ENCODE results near the gene ADORA1.

Gene ADORA1

DNA sequence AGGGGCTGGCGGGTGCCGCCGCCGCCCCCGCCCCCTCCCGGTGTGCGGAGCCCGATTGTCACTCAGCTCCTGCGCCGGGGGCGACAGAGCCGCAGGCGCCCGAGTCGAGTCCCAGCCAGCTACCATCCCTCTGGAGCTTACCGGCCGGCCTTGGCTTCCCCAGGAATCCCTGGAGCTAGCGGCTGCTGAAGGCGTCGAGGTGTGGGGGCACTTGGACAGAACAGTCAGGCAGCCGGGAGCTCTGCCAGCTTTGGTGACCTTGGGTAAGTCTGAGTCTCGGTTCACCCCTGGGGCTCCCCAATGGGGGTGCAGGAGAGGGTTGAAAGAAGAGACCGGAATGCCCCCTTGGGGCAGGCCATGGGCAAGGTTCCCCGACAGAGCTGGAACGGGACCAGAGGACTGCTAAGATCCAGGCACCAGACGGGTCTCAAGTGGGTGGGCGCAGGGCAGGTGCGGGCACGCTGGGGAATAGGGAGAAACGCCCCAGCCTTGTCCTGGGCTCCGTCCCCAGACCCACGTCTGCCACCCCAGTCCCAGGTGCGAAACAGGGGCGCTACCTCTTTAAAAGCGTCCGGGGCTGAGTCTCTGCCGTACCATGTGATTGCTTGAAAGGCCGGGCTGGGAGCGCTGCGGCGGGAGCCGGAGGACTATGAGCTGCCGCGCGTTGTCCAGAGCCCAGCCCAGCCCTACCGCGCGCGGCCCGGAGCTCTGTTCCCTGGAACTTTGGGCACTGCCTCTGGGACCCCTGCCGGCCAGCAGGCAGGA, at the start of gene ADORA1:
Gene ADORA1 (plus strand): TSS at position 61 of the 765 bp plus-strand sequence. CDS start 1,116 bp downstream, outside the sequence.
- no peak for DNase-seq

DNA sequence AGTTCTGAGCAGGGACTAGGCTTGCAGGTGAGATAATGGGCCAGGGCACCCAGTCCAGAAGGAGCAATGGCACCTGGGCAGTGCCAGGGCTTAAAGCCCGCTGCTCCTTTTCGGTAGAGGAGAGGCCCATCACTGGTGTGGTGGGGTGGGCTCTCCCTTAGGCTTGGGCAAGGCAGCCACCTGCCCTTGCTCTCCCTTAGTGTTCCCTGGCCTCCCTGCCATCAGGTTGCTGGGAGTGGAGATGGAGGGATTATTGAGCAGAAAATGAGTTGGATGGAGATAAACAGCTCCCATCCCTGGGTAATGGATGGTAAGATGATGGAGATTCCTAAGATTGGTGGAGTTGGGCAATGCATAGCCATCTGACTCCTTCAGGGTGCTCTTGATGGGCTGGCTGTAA, 49.6 kb upstream of the ADORA1 start:
- no peak for DNase-seq

DNA sequence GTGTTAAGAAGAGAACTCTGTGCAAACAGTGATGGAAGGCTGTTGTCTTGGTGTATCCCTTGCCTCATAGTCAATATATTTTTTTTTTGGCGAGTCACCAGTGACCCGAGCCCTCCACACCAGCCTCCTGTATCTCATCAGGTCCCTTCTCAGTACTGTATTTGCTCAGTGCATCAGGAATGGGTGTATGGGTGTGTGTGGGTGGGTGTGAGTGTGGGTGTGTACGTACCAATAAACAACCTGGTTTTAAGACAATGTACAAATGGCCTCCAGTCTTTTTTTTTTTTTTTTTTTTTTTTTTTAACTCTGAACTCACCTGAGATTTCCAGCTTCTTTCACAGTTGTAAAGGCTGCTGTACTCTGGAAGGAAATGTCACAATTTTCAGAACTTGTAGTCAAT, 49.0 kb upstream of the ADORA1 start:
- DNase-seq = no peak

DNA sequence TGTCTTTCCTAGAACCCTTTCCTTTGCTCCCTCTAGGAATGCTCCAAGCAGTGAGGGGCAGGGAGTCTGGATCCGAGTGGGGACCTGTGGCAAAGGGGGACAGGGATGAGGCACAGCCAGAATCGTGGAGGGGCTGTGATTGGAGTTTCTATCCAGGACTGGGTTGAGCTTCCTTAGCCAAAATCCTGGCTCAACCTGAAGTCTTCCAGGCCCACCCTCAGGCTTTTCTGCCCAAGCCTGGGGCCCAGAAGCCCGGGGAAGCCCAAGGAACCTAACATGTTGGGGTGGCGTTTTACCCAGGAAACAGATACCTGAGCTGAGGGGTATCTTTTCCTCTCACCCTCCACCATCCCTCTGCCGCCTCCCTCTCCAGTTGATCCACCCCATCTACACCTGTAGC, 47.1 kb upstream of the ADORA1 start:
- no peak for DNase-seq

DNA sequence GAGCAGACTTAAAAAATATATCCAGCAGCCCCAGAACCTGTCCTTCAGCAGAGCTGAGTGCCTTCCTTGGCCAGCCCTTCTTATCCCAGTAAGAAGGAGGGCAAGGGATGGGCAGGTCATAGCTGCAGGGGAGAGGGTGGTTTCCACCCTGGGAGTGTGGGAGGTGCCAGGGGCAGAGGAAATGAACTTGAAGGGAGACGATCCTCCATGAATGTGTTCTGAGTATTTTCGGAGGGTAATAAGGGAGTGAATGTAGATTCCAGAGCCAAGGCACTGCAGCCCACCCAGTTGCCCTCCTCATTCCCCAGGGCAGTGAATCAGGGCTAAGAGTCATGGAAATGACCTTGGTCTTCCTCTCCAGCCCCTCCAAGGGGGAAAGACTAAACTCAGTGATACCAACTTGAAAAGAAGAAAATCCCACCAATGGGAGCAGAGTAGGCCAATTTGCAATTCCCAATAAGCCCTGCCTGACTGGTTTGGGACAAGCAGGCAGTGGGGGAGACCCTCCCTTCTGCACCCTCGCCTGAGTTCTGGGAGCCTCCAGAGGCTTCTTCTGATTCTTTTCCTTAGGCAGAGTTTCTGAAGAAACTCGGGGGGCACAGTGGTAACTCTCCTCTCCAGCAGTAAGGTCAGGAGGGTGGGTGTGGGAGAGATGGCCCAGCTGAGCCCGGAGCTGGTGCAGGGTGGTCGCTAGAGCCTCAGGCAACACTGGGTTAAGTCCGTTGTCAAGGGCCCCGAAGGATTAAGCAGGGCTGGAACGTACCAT, 45.9 kb upstream of the ADORA1 start:
- DNase-seq = no peak

DNA sequence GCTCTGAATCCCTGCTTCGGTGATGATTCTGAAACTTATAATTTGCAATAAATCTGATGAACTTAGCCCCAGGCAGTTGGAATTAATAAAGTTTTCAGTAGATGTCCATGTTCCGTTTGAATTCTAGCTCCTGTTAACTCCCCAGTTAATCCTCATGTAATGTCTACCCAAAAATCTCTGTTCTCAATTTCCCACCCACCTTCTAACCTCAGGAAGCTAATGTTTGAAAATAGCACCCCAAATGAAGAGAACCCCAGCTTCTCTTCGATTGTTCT, 45.4 kb upstream of the ADORA1 start:
- DNase-seq = no peak

DNA sequence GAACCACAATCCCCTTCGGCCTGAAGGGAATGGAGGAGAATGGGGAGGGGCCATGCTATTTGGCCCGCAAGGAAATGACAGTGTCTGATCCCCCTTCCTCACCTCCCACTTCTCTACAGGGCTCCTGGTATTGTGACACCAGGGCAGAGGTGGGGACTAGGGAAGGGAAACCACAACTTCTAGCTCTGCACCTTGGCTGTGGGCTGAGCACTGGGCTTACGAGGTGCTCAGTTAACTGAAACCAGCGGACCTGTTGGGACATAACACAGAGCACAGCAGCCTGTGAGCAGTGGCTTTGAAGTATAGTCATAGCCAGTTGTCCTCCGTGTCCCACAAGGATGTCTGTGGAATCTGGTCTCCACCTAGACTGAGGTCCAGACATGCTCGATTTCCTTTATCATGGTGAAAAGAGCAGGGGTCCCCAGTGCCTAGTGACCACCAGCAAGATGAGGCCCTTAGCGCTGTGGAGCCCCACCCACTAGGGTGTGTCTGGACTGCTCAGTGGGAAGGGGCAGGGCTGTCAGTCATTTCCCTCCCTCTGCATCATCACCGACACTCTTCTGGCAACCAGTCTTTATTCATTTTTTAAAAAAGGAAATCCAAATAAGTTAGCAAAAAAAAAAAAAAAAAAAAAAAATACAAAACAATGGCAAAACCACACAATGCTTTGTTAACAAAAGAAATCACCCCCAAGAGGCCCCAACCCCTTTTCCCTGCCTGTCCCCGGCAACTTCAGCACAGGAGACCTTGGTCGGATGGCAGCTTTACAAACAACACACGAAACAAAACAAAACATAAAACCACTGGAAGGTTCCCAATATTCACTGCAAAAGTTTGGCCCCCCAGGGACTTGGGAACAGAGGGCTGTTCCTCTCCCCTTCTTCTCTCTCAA, 44.7 kb upstream of the ADORA1 start:
- DNase-seq = no peak

DNA sequence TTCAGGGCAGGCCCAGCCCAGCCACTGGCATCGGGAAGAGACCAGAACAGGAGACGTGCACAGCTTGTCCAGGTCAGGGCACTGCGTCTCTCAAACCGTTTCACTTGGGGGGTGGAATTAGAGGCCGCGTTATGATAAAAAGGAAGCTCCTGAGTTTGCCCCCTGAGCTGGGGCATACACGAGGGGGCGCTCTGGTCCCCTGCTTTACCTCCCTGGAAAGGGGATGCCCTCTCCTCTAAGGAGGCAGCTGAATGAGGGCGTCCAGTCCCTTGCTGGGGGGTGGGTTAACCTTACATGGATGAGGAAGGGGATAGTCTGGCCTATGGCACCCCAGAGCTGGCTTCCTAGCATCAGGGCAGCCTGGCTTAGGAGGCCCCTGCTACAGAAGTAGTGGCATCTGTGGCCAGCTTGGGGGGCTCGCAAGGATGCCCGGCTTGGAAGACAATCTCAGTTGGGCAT, 44.0 kb upstream of the ADORA1 start:
- DNase-seq = no peak

DNA sequence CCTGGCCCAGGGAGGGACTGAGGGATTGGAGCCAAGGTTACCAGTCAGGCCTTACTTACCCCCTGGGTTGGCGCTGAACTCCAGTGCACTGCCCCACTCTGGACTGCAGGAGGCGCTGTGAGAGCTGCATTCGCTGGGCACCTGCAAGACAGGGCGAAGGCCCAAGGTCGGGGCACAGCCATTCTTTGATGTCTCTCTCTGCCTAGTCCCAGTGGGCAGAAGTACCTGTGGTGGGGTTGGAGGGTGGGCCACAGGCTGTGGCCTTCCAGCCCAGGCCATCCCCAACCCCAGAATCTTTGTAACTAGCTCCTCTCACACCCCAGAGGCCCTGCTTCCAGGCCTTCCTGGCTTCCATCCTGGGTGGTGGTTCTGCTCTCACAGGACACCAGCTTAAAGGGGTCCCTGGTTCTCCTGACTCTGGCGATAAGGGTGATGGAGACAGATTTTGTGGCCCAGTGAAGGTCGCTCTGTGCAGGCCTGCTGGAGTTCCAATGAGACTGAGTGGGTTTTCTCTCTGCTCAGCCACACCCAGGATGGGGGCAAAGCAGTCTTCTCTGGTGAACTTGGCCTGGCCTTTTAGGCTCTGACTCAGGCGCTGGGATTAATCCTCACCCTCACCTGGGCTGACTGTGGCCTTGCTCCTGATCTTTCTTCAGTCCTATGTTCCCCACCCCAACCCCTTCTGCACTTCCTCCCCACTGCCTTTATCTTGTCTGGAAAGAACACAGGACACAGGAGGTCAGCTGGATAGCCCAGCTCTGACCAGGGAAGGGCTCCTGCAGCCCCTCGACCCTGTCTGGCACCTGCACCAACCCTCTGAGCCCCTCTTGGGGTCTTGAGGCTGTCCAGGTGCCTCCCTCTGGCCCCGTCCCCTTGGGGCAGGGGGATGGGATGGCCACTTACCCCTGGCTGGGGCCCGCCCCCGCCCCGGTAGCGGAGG, 42.7 kb upstream of the ADORA1 start:
- peak; percentile 39 for DNase-seq

DNA sequence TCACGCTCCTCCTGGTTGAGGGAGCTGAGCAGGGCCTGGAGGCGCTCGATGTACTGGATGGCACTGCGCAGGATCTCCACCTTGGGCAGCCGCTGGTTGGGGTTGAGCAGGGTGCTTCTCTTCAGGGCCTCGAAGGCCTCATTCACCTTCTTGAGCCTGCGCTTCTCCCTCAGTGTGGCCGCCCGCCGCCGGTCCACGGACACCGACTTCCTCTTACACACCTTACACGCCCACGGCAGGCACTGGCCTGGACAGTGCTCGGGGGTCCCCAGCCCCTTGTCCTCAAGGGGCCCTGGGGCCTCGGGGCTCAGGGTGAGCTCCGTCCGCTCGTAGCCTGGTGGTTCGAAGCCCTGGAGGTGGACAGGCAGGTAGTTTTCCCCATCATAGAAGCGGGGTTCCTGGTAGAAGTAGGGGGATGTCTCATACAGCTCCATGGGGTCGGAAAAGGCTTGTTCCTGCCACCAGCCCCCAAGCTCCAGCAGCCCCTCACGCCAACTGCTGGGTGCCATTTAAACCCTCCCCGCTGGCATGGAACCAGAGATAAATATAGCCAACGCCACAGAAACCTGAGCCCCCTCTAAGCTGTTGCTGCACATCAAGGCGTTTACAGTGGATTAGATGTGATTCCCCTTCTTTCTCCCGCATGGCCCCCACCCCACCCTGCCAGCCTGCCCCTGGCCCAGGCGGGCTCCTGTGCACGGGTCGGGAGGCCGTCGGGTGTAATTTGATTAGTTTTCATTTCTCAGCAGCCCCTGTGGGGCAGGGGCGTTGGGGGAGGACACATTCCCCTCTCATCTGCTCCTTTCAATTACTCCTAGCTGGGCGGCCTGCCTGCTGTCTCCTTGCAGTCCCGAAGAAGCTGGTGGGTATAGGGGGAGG, 41.8 kb upstream of the ADORA1 start, which contains the start of gene MYOG:
Gene MYOG (minus strand): TSS at position 485 of the 879 bp plus-strand sequence. CDS start 51 bp downstream, at position 434.
- DNase-seq = no peak

DNA sequence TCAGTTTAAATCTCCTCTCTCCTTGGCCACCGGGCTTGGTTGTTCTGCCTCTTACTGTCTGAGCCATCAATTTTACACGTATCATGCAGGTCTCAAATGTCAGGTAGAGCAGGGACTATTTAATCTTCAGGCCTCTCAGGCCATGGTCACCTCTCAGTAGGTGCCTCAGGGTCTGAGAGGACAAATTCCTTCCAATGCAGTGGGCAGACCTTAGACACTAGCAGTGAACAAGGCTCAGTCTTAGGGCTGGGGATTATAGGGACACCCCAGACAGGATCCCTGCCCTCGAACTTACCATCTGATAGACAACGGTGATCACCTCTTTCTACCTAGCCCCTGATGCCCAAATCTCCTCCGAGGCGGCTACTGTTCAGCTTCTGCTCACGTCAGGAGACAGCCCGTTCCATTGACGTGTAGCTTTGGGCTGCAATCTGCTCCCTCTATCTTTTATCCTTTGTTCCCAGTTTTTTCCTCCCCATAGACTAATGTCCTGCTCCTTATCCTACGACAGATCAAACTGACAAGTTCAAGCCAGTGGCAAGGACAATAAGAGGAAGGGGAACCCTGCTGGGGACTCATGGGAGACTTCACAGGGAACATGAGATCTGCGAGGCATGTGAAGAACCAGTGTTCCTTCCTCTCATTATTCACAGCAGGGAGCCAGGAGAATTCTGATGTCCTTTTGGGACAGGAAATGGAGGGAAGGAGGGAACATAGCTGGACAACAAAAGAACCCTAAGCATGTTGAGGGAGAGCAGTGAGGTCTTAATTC, 40.3 kb upstream of the ADORA1 start:
- DNase-seq = no peak

DNA sequence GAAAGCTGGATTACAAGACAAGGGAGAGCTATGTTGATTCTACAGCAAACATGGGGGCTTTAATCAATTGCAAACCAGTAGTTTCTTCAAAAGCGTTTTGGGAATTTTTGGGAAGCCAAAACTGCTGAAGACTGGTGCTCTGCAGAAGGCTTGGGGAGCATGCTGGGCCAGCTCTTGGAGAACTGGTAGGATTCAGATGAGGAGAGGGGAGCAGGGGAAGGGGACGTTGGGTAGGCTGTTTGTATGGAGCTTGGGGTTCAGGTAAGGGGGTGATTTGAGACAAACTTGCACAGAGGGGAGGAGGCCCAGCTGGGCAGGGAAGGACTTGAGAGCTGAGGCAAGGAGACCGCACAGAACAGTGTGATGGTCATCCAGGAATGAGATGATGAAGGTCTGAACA, 39.1 kb upstream of the ADORA1 start:
- no peak for DNase-seq

DNA sequence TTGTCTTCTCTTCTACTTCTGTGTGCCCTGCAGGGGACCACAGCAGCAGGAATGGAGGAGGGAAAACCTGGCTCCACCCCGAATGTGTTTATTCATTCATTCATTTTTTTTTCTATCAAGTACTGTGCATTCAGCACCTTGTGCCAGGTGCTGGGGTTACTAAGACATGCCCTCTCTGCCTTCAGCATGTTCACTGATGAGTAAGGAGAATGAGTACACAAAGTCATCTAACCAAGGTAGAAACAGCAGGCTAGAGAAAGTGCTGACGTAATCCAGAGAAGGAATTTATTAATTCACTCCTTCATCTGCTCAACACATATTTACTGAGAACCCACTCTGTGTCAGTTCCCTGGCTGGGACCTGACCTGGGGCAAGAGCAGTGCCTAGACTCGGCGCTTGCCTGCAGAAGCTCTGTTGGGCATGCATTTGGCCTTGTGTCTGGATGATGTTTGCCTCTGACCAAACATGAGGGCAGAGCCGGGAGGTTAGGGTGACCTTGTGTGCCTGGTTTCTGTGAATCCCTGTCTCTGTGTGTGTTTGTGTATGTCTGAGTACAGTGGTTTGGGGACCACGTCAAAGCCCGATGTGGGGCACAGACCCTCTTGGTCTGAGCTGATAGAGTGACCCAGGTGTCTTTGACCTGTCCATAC, 38.4 kb upstream of the ADORA1 start:
- DNase-seq = no peak

DNA sequence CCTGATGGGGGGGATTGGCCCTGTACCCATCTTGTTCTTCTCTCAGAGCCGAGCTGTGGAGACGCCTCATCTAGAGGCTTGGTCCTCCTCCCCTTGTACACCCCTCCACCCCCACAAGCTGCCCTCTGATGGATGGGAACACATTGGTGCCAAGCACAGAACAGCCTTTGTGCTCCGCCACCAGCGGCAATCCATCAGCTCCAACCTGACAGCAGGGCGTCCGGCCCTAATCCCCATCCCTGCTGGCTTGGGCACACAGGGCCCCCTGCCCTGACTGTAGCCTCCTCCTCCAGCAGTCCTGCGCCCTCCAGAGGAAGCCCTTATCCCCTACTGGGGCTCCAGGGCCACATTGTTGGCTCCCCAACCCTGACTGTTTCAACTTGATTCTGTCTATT, 37.9 kb upstream of the ADORA1 start:
- DNase-seq = no peak

DNA sequence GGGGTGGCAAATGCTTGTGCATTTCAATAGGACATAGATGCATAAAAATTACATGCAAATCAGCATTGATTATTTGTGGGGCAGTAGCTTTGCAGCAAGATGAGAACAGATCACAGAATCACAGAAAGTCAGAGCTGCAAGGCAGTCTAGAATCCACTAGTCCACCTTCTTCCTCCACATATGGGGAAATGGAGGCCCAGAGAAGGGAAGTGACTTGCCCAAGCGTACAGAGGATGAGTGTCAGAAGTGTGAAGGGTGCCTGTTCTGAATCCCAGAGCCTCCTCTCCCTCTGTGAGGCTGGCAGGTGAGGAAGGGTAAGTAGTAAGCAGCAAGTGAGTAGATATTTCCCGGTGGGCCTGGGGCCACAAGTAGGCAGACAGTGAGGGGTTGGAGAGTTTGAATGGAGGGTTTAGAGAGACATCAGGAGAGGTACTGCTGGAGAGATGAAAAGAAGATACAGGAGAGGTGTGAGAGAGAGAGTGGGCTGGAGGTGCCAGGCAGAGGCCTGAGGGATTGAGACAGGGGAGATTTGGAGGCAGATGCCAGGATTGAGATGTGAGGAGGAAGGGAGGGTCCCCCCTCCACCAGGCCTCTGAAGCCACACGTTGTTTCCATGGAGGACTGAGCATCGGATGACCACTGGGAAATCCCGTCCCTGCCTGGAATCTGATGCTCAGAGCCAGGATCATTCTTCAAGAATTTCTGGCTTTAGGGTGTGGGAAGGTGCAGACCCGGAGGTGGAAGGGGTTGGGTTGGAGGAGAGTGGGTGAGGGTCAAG, 36.9 kb upstream of the ADORA1 start:
- no peak for DNase-seq

DNA sequence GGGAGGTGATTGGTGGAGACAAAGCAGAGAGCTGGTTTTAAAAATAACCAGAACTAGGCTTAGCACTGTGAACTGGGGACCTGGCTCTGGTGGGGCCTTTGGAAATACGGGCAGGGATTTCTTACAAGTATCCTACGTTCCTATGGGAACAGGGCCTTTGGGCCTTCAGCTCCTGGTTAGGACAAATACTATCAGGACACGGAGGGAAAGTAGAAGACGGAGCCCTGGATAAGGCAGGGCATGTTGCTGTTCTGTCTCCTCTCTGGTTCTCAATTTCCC, 36.4 kb upstream of the ADORA1 start:
- DNase-seq = no peak

DNA sequence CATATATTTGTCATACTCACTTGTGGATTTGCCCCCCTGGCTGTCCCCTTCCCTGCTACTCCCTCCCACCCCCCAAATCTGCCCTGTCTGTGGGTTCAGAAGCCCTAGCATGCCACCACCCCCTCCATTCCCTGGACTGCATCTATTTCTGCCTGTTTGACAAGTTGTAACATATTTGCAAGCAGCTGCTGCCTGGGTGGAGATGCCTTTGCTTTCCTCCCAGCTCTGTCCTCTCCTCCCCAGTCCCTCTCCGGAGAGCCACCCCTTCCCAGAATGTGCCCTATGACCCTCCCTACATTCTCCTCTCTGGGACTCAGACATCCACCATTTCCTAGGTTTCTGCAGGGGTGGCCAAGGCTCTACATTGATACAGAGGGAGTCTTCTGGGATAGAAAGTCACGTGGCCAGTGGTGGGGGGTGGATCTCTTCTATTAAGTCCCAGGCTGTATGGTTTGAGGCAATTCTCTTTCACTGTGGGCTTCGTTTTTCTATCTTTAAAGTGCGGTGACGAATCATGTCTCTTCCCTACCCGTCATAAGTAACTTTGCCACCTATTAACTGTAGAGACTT, 35.7 kb upstream of the ADORA1 start:
- no peak for DNase-seq

DNA sequence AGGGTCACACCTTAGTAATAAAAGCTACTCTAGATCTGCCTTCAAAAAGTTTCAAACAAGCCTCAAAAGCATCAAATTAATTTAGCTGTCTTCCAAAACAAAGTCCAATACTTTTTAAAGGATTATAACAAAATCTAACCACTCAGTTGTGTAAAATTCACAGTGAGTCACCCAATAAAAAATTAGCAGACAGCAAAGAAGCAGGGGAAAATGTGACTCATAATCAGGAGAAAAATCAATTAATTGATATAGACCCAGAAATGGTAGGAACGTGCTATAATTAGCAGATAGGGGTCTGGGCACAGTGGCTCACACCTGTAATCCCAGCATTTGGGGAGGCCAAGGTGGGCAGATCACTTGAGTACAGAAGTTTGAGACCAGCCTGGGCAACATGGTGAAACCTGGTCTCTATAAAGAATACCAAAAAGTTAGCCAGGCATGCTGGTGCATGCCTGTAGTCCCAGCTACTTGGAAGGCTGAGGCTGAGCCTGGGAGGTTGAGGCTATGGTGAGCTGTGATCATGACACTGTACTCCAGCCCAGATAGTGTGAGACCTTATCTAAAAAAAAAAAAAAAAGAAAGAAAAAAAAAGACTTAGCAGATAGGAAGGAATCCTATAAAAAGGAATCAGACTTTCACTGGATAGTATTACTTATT, 33.6 kb upstream of the ADORA1 start:
- no peak for DNase-seq
